K562 (cell line): Measurements from ENCODE around the gene JSRP1. TPM values are rescaled to one million over a fixed set of nuclear protein-coding genes. Genes with fewer than 3 reads are reported as not detected.

ENCODE experiments used
- CREM ChIP-seq: IDR thresholded peaks from 2 replicates; pipeline ENCODE4 v1.6.1; 2014; ENCODE audit warnings: antibody characterized with exemption, low read depth
- E2F6 ChIP-seq, 2 experiments: IDR thresholded peaks; 2 replicates each; pipeline ENCODE4 v1.6.1; 2011; ENCODE audit warnings: borderline replicate concordance in 1 of 2, control low read depth in 1 of 2, low read depth in 1 of 2, low read length in 1 of 2, mild to moderate bottlenecking in 1 of 2, mixed read lengths in 1 of 2, moderate library complexity in 1 of 2; ENCODE audit not compliant: insufficient read depth in 1 of 2, insufficient read length in 1 of 2, poor library complexity in 1 of 2, severe bottlenecking in 1 of 2; ENCODE audit errors: extremely low read depth in 1 of 2
- FIP1L1 ChIP-seq: fragments of 200-400 bp; formaldehyde crosslinking; IDR thresholded peaks from 2 replicates; pipeline ENCODE4 v1.6.1; 2018; ENCODE audit warnings: mild to moderate bottlenecking, low read depth, low read length; ENCODE audit not compliant: poor library complexity, severe bottlenecking
- KDM2B ChIP-seq: fragments of 250-450 bp; sonication (Bioruptor Pico); IDR thresholded peaks from 2 replicates; pipeline ENCODE4 v1.8.0; 2021; ENCODE audit warnings: mild to moderate bottlenecking, moderate library complexity
- PBX2 ChIP-seq, 2 experiments: IDR thresholded peaks in 1 of 2; conservative IDR thresholded peaks in 1 of 2; 2 replicates each; pipeline ENCODE4 v1.6.1; 2016; ENCODE audit warnings: low read depth in 2 of 2, mild to moderate bottlenecking in 1 of 2, missing compliant biosample characterization in 1 of 2, missing genetic modification characterization in 1 of 2, moderate library complexity in 1 of 2
- PML ChIP-seq: IDR thresholded peaks from 2 replicates; pipeline ENCODE4 v1.6.1; 2012; ENCODE audit warnings: low read length, inconsistent platforms
- PRPF4 ChIP-seq: fragments of 200-400 bp; formaldehyde crosslinking; IDR thresholded peaks from one replicate; pipeline ENCODE4 v1.6.1; 2017; ENCODE audit warnings: low read length, low read depth, mild to moderate bottlenecking; ENCODE audit not compliant: insufficient read depth, poor library complexity, severe bottlenecking
- SAFB ChIP-seq: fragments of 200-400 bp; formaldehyde crosslinking; IDR thresholded peaks from 2 replicates; pipeline ENCODE4 v1.6.1; 2017; ENCODE audit warnings: low read depth, low read length, borderline replicate concordance
- STAT6 ChIP-seq: sonication (generic); formaldehyde crosslinking; IDR thresholded peaks from 2 replicates; pipeline ENCODE4 v1.8.1; 2023; ENCODE audit warnings: mild to moderate bottlenecking, missing genetic modification reagents
- THAP7 ChIP-seq: fragments of 250-450 bp; sonication (Bioruptor Pico); IDR thresholded peaks from 2 replicates; pipeline ENCODE4 v1.5.0; 2021
- UBTF ChIP-seq, 2 experiments: IDR thresholded peaks; 2 replicates each; pipeline ENCODE4 v1.6.1; 2012; ENCODE audit warnings: improper control_type of control experiment in 2 of 2, low read depth in 2 of 2, low read length in 2 of 2, borderline replicate concordance in 1 of 2
- ZBTB1 ChIP-seq: sonication (generic); formaldehyde crosslinking; IDR thresholded peaks from 2 replicates; pipeline ENCODE4 v1.8.1; 2023; ENCODE audit warnings: missing genetic modification reagents, low read depth, mild to moderate bottlenecking, borderline replicate concordance
- ZBTB7A ChIP-seq: IDR thresholded peaks from 2 replicates; pipeline ENCODE4 v1.6.1; 2011; ENCODE audit warnings: low read depth, mild to moderate bottlenecking, low read length, moderate library complexity, borderline replicate concordance; ENCODE audit not compliant: control insufficient read depth
- ZNF830 ChIP-seq: fragments of 250-450 bp; sonication (Bioruptor Pico); IDR thresholded peaks from 2 replicates; pipeline ENCODE4 v1.5.0; 2021; ENCODE audit warnings: mild to moderate bottlenecking
- polyA plus RNA-seq, 8 experiments: library from polyadenylated mRNA; depleted of rRNA in 4 of 8; stranded (reverse) in 5 of 8; unstranded in 3 of 8; fragments of >200 nt; fragmentation: Nextera tagmentation in 2 of 8; fragmentation: Illumina TruSeq in 1 of 8; extraction: Ambion mirVana in 2 of 8; extraction: Trizol in 1 of 8; gene quantifications; 2 replicates each; pipeline versions ENCODE4 v1.2.1 to v1.2.3, GENCODE V29; 2011 to 2014; ENCODE audit warnings: inconsistent platforms in 1 of 8, missing spikeins in 1 of 8
- total RNA-seq, 7 experiments: library from RNA; depleted of rRNA in 6 of 7; stranded (reverse); fragments of >200 nt in 6 of 7; fragmentation: Illumina TruSeq in 2 of 7; extraction: Trizol in 2 of 7; gene quantifications; 2 replicates each; pipeline versions ENCODE4 v1.2.1 to v1.2.3, GENCODE V29; 2011 to 2021; ENCODE audit warnings: low replicate concordance in 1 of 7

JSRP1 gene
- total and polyA plus RNA-seq, 9 of the 15 experiments (the other 6 are each of a cell fraction or from before 2014, with no cell fraction given), result 0.08 to 1.2 (median 0.51) TPM; not detected in 4

- TF ChIP-seq UBTF (IDR thresholded peaks at IDR 0.05; ENCODE audit: borderline replicate concordance in 1 of 2, low read depth in 2 of 2, low read length in 2 of 2), result 0 out of 4 replicates have a peak, but pooled peaks have one; percentile 3 to 49
- peak; percentile 72; the same call in 1 of the 2 replicates for TF ChIP-seq ZBTB1 (CRISPR knock-in tag)
- TF ChIP-seq PML, result 0 out of 2 replicates have a peak, but pooled peaks have one; percentile 33
- peak in 1 of 2 experiments; percentile 58 for TF ChIP-seq E2F6 (IDR thresholded peaks at IDR 0.05; ENCODE audit: borderline replicate concordance in 1 of 2, extremely low read depth in 1 of 2, insufficient read depth in 1 of 2, insufficient read length in 1 of 2, low read depth in 1 of 2, low read length in 1 of 2, poor library complexity in 1 of 2, severe bottlenecking in 1 of 2)
- no peak for TF ChIP-seq KDM2B (CRISPR knock-in tag)
- TF ChIP-seq ZNF830 (CRISPR knock-in tag), result peak; percentile 68; the same call in 1 of the 2 replicates
- TF ChIP-seq THAP7 (CRISPR knock-in tag), result 0 out of 2 replicates have a peak, but pooled peaks have one; percentile 15
- 0 out of 2 replicates have a peak, but pooled peaks have one; percentile 24 for TF ChIP-seq SAFB
- no peak for TF ChIP-seq STAT6
- TF ChIP-seq PRPF4, result peak; percentile 31
- peak; percentile 69 for TF ChIP-seq FIP1L1
- TF ChIP-seq ZBTB7A, result peak; percentile 20; the same call in 1 of the 2 replicates
- peak; percentile 77 for TF ChIP-seq CREM
- TF ChIP-seq PBX2 (CRISPR knock-in tag; IDR thresholded peaks at IDR 0.05; ENCODE audit: low read depth), result no peak
- no peak for TF ChIP-seq PBX2 (tag; conservative IDR thresholded peaks at IDR 0.05; ENCODE audit: low read depth)
Measured at GRCh38 chr19:2270423-2271233, 14.4 kb upstream of the JSRP1 start (continued).
